ENCODE results near the gene MLF1. TPM values are rescaled to one million over a fixed set of nuclear protein-coding genes. Genes with fewer than 3 reads are reported as not detected.

The MLF1 gene
- total and polyA plus RNA-seq, 9 donors, result 8.5 to 28.3 (median 16.0) TPM

DNA sequence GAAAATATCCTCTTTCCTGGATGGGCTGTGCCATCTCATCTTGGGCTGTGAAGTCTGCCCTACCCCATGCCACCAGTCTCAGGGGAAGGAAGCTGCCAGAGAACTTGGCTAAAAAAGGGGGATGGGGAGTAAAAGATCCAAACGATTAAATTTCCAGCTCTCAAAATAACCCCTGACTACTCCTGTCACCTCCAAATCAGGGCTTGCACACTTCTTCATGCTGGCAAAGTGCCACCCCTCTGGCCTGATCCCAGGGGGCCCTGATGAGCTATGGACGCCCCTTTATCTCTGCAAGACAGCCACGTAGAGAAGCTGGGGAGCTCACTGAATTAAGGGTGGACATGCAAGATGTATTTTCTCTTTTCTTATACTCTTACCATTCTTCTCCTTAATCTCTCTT lies 1.2 kb upstream of the MLF1 start:
- peaks cover 4% of the 10 kb centered on the region for H3K4me1 ChIP-seq (ENCODE audit: insufficient read depth)
- no peak overlapping the region for H3K4me3 ChIP-seq
- H3K27ac ChIP-seq, result no peak overlapping the region
- intact Hi-C loops (cut with DNase I), result no loop called here
- H3K9me3 ChIP-seq, result no peaks in the 10 kb centered on the region
- no peaks in the 10 kb centered on the region for H3K27me3 ChIP-seq
- TF ChIP-seq CTCF (IDR thresholded peaks at IDR 0.05) (no peak), POLR2A (IDR thresholded peaks at IDR 0.05) (no peak), EP300 (IDR thresholded peaks at IDR 0.05) (no peak)
- DNase-seq, result peak in 4 of 5 donors; percentile 19 to 41 (median 28)
- H3K36me3 ChIP-seq, result no peaks in the 10 kb centered on the region
- WGBS, 3 donors, result 27 to 34% (median 30%) methylated on average over 3 of the region's 3 CpGs

DNA sequence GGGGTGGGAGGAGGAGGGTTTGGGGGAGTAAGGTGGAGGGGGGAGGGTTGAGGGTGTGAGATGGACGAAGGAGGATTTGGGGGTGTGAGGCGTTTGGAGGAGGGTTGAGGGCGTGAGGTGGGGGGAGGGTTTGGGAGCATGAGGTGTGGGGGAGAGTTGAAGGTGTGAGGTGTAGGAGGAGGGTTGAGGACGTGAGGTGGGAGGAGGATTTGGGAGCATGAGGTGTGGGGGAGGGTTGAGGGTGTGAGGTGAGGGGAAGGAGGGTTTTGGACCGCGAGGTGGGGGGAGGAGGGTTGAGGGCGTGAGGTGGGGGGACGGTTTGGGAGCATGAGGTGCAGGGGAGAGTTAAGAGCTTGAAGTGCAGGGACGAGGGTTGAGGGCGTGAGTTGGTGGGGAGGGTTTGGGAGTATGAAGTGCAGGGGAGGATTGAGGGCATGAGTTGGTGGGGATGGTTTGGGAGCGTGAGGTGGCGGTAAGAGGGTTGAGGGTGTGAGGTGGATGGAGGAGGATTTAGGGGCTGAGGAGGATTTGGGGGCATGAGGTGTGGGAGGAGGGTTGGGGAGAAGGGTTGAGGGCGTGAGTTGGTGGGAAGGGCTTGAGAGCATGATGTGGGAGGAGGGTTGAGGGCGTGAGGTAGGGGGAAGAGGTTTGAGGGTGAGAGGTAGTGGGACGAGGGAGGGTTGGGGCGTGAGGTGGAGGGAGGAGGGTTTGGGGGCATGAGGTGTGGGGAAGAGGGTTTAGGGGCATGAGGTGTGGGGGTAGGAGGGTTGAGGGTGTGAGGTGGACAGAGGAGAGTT lies 1.2 kb downstream of the MLF1 start:
- peak in 2 of 5 donors; percentile 20 for DNase-seq
- intact Hi-C loops (cut with DNase I), result no loop called here
- WGBS, 3 donors, result 81 to 87% (median 82%) methylated on average over 16 of the region's 16 CpGs
- H3K4me1 ChIP-seq (ENCODE audit: insufficient read depth), result peaks cover 4% of the 10 kb centered on the region
- no peaks in the 10 kb centered on the region for H3K9me3 ChIP-seq
- no peak overlapping the region for H3K4me3 ChIP-seq
- H3K36me3 ChIP-seq, result no peaks in the 10 kb centered on the region
- no peak overlapping the region for H3K27ac ChIP-seq
- no peaks in the 10 kb centered on the region for H3K27me3 ChIP-seq
- TF ChIP-seq CTCF (IDR thresholded peaks at IDR 0.05) (no peak), POLR2A (IDR thresholded peaks at IDR 0.05) (no peak), EP300 (IDR thresholded peaks at IDR 0.05) (no peak)

GRCh38 chr3:158572766-158573060 lies 1.7 kb downstream of the MLF1 start:
- H3K27me3 ChIP-seq, result no peaks in the 10 kb centered on the region
- DNase-seq, result peak in 1 of 5 donors; percentile 19
- TF ChIP-seq CTCF (IDR thresholded peaks at IDR 0.05), result no peak
- TF ChIP-seq EP300 (IDR thresholded peaks at IDR 0.05), result no peak
- no peak for TF ChIP-seq POLR2A (IDR thresholded peaks at IDR 0.05)
- WGBS, 3 donors, result 89 to 99% (median 92%) methylated on average over 8 of the region's 8 CpGs
- no peaks in the 10 kb centered on the region for H3K36me3 ChIP-seq
- intact Hi-C loops (cut with DNase I), result no loop called here
- H3K4me1 ChIP-seq (ENCODE audit: insufficient read depth), result peaks cover 4% of the 10 kb centered on the region
- no peak overlapping the region for H3K4me3 ChIP-seq
- no peak overlapping the region for H3K27ac ChIP-seq
- no peaks in the 10 kb centered on the region for H3K9me3 ChIP-seq

- 88 to 95% (median 88%) methylated on average over 7 of the region's 7 CpGs for WGBS, 3 donors
- Histone ChIP-seq H3K27me3 (no peaks in the 10 kb centered on the region), H3K36me3 (no peaks in the 10 kb centered on the region)
These were observed 2.7 kb downstream of the MLF1 start for GRCh38 chr3:158573714-158574113.

More at GRCh38 chr3:158573714-158574113, 2.7 kb downstream of the MLF1 start:
- intact Hi-C loops (cut with DNase I), result no loop called here
- H3K4me1 ChIP-seq (ENCODE audit: insufficient read depth), result peaks cover 4% of the 10 kb centered on the region
- H3K4me3 ChIP-seq, result no peak overlapping the region
- no peak for TF ChIP-seq EP300 (IDR thresholded peaks at IDR 0.05)
- TF ChIP-seq POLR2A (IDR thresholded peaks at IDR 0.05), result no peak
- no peak for TF ChIP-seq CTCF (IDR thresholded peaks at IDR 0.05)
- DNase-seq, result no peak
- H3K27ac ChIP-seq, result no peak overlapping the region
- H3K9me3 ChIP-seq, result no peaks in the 10 kb centered on the region
